CD14-positive monocyte (primary cell): ENCODE measurements around the gene KLHDC10. TPM values are rescaled to one million over a fixed set of nuclear protein-coding genes. Genes with fewer than 3 reads are reported as not detected.

ENCODE experiments used
- DNase-seq, 3 donors: peaks; one replicate each; pipeline ENCODE4 v3.0.0-alpha.2; 2011 to 2022
- H2AFZ ChIP-seq: 2 replicates; pipeline ENCODE4 v1.6.0; 2012; ENCODE audit warnings: mild to moderate bottlenecking, low read depth, low read length, inconsistent platforms; ENCODE audit not compliant: insufficient read depth, poor library complexity, severe bottlenecking
- H3K27ac ChIP-seq, 2 donors: 1 replicate in 1 of 2; 2 replicates in 1 of 2; pipeline ENCODE4 v1.5.1; 2012 to 2013; ENCODE audit warnings: low read length in 2 of 2, control low read depth in 1 of 2, inconsistent platforms in 1 of 2, low read depth in 1 of 2, mild to moderate bottlenecking in 1 of 2
- H3K27me3 ChIP-seq, 2 donors: one replicate each; pipeline versions ENCODE4 v1.6.0 to v1.6.1; 2011 to 2013; ENCODE audit warnings: low read length in 2 of 2; ENCODE audit not compliant: control insufficient read depth in 2 of 2, insufficient read depth in 2 of 2
- H3K36me3 ChIP-seq, 2 donors: replicated peaks in 1 of 2; 1 replicate in 1 of 2; 2 replicates in 1 of 2; pipeline versions ENCODE4 v1.5.1 to v1.6.1; 2012 to 2013; ENCODE audit warnings: low read length in 2 of 2, control low read depth in 1 of 2, inconsistent platforms in 1 of 2, mild to moderate bottlenecking in 1 of 2; ENCODE audit not compliant: insufficient read depth in 2 of 2, control insufficient read depth in 1 of 2
- H3K4me1 ChIP-seq, 2 donors: 1 replicate in 1 of 2; 2 replicates in 1 of 2; pipeline versions ENCODE4 v1.5.1 to v1.6.1; 2012 to 2013; ENCODE audit warnings: low read length in 2 of 2, control low read depth in 1 of 2, inconsistent platforms in 1 of 2, mild to moderate bottlenecking in 1 of 2, moderate library complexity in 1 of 2; ENCODE audit not compliant: insufficient read depth in 2 of 2, control insufficient read depth in 1 of 2
- H3K4me2 ChIP-seq: replicated peaks from 2 replicates; pipeline ENCODE3; 2012; ENCODE audit warnings: low read length, moderate library complexity, mild to moderate bottlenecking; ENCODE audit not compliant: poor library complexity, severe bottlenecking; ENCODE audit errors: extremely low read depth
- H3K4me3 ChIP-seq, 3 experiments: fragments of 200-600 bp in 1 of 3; sonication (generic) in 1 of 3; replicated peaks in 1 of 3; 1 replicate in 2 of 3; 2 replicates in 1 of 3; pipeline ENCODE4 v1.5.1; 2011 to 2013; ENCODE audit warnings: low read length in 3 of 3, mild to moderate bottlenecking in 3 of 3, control low read depth in 2 of 3, low read depth in 2 of 3, inconsistent platforms in 1 of 3, moderate library complexity in 1 of 3
- H3K79me2 ChIP-seq: 2 replicates; pipeline ENCODE4 v1.6.0; 2012; ENCODE audit warnings: mild to moderate bottlenecking, control low read depth, inconsistent platforms, low read length, moderate library complexity; ENCODE audit not compliant: insufficient read depth
- H3K9ac ChIP-seq: 2 replicates; pipeline ENCODE4 v1.6.0; 2017; ENCODE audit warnings: low read length, mild to moderate bottlenecking; ENCODE audit not compliant: insufficient read depth, poor library complexity, severe bottlenecking
- H3K9me3 ChIP-seq, 2 donors: replicated peaks in 1 of 2; 1 replicate in 1 of 2; 2 replicates in 1 of 2; pipeline versions ENCODE4 v1.5.1 to v1.6.1; 2012 to 2013; ENCODE audit warnings: low read length in 2 of 2, control low read depth in 1 of 2; ENCODE audit not compliant: control insufficient read depth in 1 of 2, insufficient read depth in 1 of 2
- H4K20me1 ChIP-seq: 2 replicates; pipeline ENCODE4 v1.6.0; 2012; ENCODE audit warnings: mild to moderate bottlenecking, low read length, control low read depth, moderate library complexity; ENCODE audit not compliant: insufficient read depth
- H3K27ac Mint-ChIP-seq, 7 donors: one replicate each; pipeline ENCODE4 v1.8.0; 2020; ENCODE audit warnings: mild to moderate bottlenecking in 7 of 7, mixed read lengths in 7 of 7, moderate library complexity in 6 of 7, inconsistent platforms in 2 of 7
- H3K27me3 Mint-ChIP-seq, 3 donors: one replicate each; pipeline ENCODE4 v1.8.0; 2021 to 2022; ENCODE audit warnings: low read depth in 3 of 3, mild to moderate bottlenecking in 3 of 3, mixed read lengths in 3 of 3, moderate library complexity in 3 of 3, inconsistent platforms in 1 of 3
- H3K36me3 Mint-ChIP-seq, 2 donors: one replicate each; pipeline ENCODE4 v1.8.0; 2020; ENCODE audit warnings: mixed read lengths in 2 of 2, inconsistent platforms in 1 of 2, mild to moderate bottlenecking in 1 of 2
- H3K4me1 Mint-ChIP-seq: one replicate; pipeline ENCODE4 v1.8.0; 2020; ENCODE audit warnings: mild to moderate bottlenecking, mixed read lengths
- H3K4me3 Mint-ChIP-seq, 2 donors: one replicate each; pipeline ENCODE4 v1.8.0; 2020; ENCODE audit warnings: mild to moderate bottlenecking in 2 of 2, mixed read lengths in 2 of 2, moderate library complexity in 1 of 2
- H3K9me3 Mint-ChIP-seq, 7 donors: one replicate each; pipeline ENCODE4 v1.8.0; 2020 to 2022; ENCODE audit warnings: mixed read lengths in 7 of 7, mild to moderate bottlenecking in 6 of 7, moderate library complexity in 6 of 7, inconsistent platforms in 2 of 7
- WGBS: methylation state at CpG from one replicate; pipeline ENCODE4 v1.1.5; 2013; ENCODE audit warnings: missing lambda C conversion rate; ENCODE audit not compliant: insufficient coverage; 5-methylcytosine and 5-hydroxymethylcytosine counted together
- intact Hi-C, 2 donors: fragments of 100-400 bp; cut with micrococcal nuclease; formaldehyde crosslinking; loops; one replicate each; pipeline versions ENCODE4 v1.15.0 to v1.15.1; 2023
- polyA plus RNA-seq, 3 donors: library from polyadenylated mRNA; depleted of rRNA in 1 of 3; unstranded in 2 of 3; stranded (reverse) in 1 of 3; fragments of 300-500 nt in 2 of 3; fragments of >200 nt in 1 of 3; fragmentation: Illumina TruSeq in 2 of 3; gene quantifications; 1 replicate in 2 of 3; 2 replicates in 1 of 3; pipeline ENCODE4 v1.2.3, GENCODE V29; 2012 to 2021
- TF ChIP-seq, protein P1 (sequence below): fragments of 200-600 bp; IDR thresholded peaks from one replicate; pipeline ENCODE4 v1.8.0; 2022; ENCODE audit warnings: antibody characterized with exemption, mild to moderate bottlenecking

Gene KLHDC10
- polyA plus RNA-seq, 3 donors, result 1.1 to 13.9 (median 2.9) TPM

DNA sequence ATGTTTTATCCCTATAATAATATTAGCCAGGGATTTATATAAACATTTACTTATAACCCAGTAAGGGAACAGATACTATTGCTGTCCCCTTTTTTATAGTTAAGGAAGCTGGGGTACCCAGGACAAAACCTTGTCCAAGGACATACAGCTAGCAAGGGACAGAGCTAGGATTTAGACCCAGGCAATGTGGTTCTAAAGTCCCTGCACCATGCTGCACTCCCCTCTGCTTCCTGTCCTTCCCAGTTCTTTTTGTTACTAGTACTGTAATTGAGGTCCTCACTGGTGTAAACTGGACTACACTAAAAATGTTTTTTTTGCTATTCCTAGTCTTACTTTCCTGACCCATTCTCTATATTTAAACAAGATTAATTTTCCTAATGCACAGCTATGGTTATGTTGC is 16.6 kb downstream of the KLHDC10 start:
- Histone ChIP-seq H3K27me3 (no peaks in the 10 kb centered on the region), H3K9ac (no peak overlapping the region), H2AFZ (no peak overlapping the region), H3K4me1 (peaks cover 0 to 9% of the 10 kb centered on the region in 2 donors), H3K79me2 (peaks cover 93% of the 10 kb centered on the region), H3K4me2 (no peak overlapping the region), H3K9me3 (no peaks in the 10 kb centered on the region), H3K4me3 (no peak overlapping the region), H3K36me3 (peaks cover 0 to 21% of the 10 kb centered on the region in 2 donors), H4K20me1 (peaks cover 97% of the 10 kb centered on the region), H3K27ac (no peak overlapping the region)
- TF ChIP-seq, protein P1, sequence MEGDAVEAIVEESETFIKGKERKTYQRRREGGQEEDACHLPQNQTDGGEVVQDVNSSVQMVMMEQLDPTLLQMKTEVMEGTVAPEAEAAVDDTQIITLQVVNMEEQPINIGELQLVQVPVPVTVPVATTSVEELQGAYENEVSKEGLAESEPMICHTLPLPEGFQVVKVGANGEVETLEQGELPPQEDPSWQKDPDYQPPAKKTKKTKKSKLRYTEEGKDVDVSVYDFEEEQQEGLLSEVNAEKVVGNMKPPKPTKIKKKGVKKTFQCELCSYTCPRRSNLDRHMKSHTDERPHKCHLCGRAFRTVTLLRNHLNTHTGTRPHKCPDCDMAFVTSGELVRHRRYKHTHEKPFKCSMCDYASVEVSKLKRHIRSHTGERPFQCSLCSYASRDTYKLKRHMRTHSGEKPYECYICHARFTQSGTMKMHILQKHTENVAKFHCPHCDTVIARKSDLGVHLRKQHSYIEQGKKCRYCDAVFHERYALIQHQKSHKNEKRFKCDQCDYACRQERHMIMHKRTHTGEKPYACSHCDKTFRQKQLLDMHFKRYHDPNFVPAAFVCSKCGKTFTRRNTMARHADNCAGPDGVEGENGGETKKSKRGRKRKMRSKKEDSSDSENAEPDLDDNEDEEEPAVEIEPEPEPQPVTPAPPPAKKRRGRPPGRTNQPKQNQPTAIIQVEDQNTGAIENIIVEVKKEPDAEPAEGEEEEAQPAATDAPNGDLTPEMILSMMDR, result no peak
- Mint-ChIP-seq H3K9me3 (peaks cover 0 to 4% (median 0%) of the 10 kb centered on the region in 7 donors), H3K36me3 (peaks cover 19 to 30% of the 10 kb centered on the region in 2 donors), H3K4me1 (peaks cover 21% of the 10 kb centered on the region), H3K4me3 (no peak overlapping the region), H3K27ac (no peak overlapping the region), H3K27me3 (peaks cover 0 to 1% (median 0%) of the 10 kb centered on the region in 3 donors)
- intact Hi-C loops, result no loop called here
- no peak for DNase-seq

DNA sequence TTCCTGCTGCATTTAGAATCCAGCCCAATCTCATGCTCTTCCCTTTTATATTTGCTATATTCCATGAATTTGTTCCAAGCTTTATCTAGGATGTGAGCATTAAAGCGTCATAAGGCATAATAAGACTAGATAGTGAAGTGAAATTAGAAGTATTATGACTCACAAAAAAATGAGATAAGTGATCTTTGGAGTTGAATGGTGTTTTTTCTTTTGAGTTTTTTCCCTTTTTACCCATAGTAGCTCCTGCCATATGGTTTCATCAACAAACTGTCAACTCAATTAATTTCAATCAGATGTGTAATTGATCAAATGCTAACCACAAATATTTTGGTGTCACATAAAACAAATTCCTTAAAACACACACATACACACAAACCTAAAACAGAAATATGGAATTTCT is 17.0 kb downstream of the KLHDC10 start:
- peaks cover 19 to 28% of the 10 kb centered on the region in 2 donors for H3K36me3 Mint-ChIP-seq
- no peak overlapping the region for H3K4me2 ChIP-seq
- WGBS, result no CpG with 5 or more reads among the region's 1 CpG
- H3K9me3 ChIP-seq, result no peaks in the 10 kb centered on the region
- H3K9ac ChIP-seq, result no peak overlapping the region
- H3K36me3 ChIP-seq, result peaks cover 0 to 21% of the 10 kb centered on the region in 2 donors
- intact Hi-C loops, result no loop called here
- DNase-seq, result no peak
- H3K4me1 Mint-ChIP-seq, result peaks cover 26% of the 10 kb centered on the region
- no peak overlapping the region for H3K4me3 Mint-ChIP-seq
- peaks cover 0 to 1% (median 0%) of the 10 kb centered on the region in 3 donors for H3K27me3 Mint-ChIP-seq
- no peaks in the 10 kb centered on the region for H3K27me3 ChIP-seq
- H3K27ac ChIP-seq, result no peak overlapping the region
- no peak overlapping the region for H2AFZ ChIP-seq
- peaks cover 0 to 4% (median 0%) of the 10 kb centered on the region in 7 donors for H3K9me3 Mint-ChIP-seq
- H4K20me1 ChIP-seq, result peaks cover 97% of the 10 kb centered on the region
- peaks cover 2 to 13% of the 10 kb centered on the region in 2 donors for H3K4me1 ChIP-seq
- TF ChIP-seq, protein P1, result no peak
- no peak overlapping the region for H3K4me3 ChIP-seq
- peaks cover 90% of the 10 kb centered on the region for H3K79me2 ChIP-seq
- H3K27ac Mint-ChIP-seq, result no peak overlapping the region
